Cerebellar cortex (tissue), 1 donor: Measurements from ENCODE around the gene FBXO39.
"Not testable (repeated sequence)": the region's sequence is repeated elsewhere in the genome, so short reads cannot be mapped to it uniquely, and the experiment has no call there.

ENCODE experiments used
- DNase-seq: peaks from one replicate; pipeline ENCODE4 v3.0.0-alpha.2; 2015; ENCODE audit warnings: low spot score

Gene FBXO39

DNA sequence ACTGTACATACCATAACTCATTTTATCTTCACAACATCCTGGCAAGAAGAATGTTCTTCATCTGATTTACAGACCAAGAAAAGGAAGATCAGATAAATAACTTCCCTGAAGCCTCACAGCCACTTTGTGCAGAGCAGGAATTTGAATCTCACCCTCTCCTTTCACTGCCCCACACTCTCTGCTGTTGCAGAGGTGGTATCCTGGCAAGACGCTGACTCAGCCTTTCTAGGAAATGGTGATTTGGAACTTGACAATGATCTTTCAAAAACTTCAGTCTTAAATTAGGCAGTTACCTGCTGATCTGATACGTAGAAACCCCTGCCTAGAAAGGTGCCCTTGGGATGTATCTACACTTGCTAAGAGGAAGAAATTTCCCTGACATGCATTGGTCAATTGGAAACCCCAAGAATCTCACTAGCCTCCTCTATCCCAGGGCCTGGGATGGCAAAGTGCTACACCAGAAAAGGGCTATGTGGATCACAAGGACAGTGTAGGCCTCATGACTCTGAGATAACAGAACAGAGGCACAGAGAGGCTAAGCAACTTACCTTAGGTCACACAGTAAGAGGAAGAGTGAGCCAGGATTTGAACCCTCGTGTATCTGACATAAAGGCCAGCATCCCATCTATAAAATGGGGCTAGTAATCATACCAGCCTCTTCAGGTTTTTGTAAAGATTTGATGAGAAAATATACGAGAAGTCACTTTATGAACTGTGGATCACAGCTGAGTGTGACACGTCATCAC lies 17.9 kb downstream of the FBXO39 start:
- no peak for DNase-seq

DNA sequence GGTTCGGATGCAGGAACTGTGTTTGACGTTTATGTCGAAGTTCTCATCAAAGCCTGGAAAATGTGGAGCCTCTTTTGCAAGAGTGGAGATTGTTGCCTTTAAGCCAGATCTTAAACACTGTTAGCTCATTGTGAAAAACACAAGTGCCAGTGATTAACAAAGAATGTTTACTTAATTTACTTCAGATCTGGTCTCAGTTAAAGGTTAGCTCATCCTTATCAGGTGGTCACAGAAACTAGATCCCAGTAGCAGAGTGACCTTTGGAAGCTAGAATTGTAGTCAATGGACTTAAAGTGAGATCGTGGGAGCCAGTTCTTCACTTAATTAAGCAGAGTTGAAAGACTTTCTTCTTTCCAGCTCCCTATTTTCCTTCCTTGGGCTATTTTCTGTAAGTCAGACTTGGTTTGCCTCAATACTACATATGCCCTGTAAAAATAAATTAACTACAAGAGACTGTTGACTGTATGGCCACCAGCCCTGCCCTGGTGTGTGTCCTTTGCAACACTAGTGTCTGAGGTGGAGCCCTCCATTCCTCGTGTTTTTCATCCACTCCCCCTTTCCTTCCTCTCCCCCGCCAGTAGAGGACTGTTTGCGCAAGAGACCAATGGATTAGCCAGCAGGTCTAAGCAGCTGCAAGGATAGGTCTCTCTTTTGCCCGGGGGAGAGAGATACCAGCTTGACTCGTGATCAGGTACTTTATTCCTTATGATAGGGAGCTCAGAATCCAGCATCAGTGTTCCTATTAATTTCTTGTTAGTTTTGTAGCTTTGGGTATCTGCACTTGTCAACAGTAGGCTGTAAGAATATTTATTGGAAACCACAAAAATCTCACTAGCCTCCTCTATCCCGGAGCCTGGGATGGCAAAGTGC lies 20.2 kb downstream of the FBXO39 start:
- DNase-seq = no peak

DNA sequence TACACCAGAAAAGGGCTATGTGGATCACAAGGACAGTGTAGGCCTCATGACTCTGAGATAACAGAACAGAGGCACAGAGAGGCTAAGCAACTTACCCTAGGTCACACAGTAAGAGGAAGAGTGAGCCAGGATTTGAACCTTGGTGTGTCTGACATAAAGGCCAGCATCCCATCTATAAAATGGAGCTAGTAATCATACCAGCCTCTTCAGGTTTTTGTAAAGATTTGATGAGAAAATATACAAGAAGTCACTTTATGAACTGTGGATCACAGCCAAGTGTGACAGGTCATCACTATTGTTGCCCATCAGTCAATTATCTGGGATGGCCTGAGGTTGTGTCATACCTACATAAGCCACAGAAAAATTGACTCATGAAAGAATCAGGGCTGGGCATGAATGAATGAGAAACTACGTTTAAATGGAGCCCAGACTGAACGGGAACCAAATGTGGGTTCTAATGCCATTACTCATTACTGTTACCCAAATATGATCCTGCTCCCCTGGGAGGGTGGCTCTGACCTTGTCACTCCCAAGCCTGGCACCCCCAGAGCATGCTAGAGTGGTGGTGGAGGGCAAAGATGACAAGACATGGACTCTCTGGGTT lies 21.0 kb downstream of the FBXO39 start:
- DNase-seq = no peak

DNA sequence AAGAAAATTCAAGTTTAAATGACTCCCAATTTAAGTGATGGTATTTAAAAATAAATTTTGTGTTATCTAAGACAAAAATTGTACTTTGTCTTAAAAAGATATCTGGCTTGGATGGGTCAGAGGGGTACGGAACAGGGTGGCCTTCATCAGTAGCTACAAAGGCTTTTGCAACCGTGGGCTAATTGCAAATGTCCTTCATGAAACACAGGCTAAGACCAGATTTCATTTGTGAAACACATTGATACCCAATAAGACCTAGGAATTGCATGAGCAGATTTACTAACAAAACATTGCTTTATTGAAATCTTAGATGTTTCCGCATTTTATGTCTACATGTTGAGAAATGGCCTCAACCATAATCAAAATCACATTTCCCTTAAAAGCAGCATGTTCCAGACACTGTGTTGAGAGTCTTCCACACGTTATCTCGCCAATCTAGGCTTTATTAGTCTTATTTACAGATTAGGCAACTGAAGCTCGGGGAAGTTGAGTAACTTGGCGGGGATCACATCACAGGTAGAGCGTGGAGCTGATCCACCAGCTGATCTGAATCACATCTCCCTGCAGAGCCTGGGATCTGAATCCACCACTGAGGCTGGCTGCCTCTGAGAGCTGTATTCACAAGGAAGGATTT lies 21.8 kb downstream of the FBXO39 start:
- DNase-seq = no peak

DNA sequence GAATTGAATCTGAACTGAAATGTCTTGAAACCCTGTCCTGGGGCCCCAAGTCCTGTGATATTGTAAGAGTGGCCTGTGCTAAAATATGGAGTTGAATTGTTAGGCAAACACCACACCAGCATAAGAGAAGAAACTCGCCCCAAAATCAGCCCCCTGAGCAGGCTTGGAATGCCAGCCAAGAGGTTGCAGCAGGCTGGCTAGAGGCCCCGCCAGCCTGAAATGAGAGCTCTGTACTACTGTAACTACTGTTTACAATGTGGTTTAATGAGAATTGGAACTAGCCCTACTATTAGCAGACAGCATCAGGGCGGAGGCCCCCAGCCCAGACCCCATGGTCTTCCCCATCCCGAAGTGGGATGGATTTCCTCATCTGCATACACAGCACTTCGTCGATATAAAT lies 23.7 kb downstream of the FBXO39 start:
- DNase-seq = no peak

DNA sequence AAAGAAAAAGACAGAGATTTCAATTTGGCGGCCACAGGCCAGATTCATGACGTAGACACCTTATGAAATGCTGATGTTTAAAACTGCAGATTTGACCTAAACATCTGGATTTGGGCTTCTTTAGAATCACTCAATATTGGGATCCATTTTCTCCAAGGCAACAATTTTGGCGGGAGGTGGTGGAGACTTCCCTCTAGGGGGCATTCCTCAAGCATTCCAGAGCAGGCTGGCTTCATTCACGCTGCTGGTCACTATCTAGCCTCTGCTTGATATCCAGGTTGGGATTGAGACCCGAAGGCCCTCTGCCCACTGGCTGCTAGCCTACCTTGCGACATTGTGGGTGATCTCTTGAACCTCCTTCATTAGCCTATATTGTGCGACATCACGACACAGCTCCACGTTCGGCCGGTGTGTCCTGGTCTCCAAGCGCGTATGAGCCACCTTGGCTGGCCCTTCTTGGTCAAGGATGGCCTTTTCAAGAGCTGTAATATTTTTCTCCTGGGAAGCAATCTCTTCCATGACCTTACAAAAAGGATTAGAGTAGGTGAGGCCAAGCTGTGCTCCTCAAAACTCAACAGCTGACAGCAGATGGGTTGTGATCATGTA lies 24.5 kb downstream of the FBXO39 start:
- no peak for DNase-seq

DNA sequence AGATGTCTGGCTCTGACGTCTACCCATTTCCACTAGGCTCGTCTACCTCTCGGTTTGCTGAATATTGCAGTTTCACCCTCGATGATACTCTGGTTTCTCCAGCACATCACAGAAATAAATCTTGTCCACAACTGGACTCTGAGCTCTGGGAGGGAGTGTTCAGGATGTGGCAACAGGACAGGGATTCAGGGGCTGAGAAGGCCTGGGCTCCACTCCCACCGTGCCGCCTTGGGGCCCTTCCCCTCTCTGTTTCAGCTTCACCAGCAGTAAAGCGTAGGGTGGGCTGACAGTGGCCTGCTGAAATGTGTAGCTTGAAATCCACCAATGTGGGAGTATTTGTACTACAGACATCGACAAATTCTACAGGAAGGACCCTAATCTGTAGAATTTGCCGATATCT lies 35.5 kb downstream of the FBXO39 start:
- DNase-seq = no peak

DNA sequence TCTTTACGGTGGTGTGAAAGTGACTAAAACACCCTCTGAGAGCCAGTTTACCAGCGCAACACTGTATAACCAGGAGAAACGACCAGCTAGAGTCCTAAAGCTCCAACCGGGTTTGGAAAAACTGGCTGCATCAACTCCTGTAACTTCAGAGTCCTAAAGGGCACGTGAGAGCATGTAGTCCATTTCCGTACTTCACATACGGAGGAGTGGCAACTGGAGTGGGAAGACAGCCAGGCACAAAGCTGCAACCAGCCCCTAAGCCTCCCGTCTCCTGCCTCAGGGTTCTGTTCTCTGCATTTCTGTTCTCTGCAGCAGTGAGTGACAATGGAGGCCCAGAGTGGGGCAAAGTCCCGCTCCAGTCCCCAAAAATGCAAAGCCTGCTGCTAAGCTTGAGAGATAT lies 36.3 kb downstream of the FBXO39 start:
- DNase-seq = no peak

DNA sequence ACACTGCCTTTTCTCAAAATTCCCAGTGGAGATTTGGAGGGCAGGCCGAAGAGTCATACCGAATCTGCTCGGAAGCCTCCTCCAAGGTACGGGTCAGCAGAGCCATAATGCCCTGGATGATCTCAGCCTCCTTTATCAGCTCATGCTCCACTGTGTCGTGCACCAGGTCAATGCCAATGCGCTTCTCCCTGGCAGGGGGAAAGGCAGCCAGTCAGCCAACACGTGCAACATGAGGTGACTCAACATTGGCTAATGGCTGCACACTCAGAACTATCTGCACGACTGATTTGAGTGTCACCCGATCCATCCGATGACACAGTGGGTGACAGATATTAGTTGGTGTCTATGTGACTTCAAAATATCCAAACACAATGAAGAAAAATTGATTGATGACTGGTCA lies 39.8 kb downstream of the FBXO39 start:
- DNase-seq = no peak

DNA sequence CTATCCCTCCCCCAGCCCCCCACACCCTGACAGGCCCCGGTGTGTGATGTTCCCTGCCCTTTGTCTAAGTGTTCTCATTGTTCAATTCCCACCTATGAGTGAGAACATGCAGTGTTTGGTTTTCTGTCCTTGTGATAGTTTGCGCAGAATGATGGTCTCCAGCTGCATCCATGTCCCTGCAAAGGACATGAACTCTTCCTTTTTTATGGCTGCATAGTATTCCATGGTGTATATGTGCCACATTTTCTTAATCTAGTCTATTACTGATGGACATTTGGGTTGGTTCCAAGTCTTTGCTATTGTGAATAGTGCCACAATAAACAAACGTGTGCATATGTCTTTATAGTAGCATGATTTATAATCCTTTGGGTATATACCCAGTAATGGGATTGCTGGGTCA lies 40.4 kb downstream of the FBXO39 start:
- DNase-seq = not testable (repeated sequence)

DNA sequence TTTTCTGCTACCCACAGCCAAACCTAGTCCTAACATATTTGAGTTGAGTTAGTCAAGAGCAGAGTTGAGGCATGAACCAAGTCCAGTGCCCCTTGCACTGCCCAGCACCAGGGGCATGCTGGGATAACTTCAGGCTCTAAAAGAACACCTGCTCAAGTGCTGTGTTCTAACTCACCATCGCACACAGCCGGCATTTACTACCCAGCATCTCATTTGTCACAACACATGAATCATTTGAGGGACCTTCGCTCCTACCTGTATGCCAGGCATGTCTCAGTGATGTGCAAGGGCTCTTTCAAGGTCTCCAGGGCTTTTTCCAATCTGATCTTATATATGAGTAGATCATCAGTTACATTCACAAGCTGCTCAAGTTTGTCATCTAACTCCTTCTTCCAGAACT lies 42.9 kb downstream of the FBXO39 start:
- DNase-seq = no peak

DNA sequence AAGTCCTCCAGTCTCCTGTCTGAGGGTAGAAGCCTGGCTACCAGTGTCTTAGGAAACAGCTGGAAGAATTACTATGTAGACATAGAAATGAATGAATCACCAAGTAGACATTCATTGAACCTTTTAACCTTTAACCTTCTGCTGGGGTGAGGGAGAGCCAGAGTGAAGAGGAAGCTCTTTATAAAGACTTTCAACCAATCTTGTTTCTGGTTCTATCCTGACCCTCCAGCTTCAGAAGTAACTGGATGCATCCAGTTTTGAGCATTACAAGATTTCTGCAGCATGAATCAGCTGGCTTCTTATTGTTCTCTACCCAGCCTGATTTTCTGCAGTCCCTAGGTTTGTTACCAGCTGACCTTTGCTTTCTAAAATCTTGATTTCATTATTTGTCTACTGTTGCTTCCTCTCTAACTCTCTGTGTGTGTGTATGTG lies 47.0 kb downstream of the FBXO39 start:
- DNase-seq = no peak

DNA sequence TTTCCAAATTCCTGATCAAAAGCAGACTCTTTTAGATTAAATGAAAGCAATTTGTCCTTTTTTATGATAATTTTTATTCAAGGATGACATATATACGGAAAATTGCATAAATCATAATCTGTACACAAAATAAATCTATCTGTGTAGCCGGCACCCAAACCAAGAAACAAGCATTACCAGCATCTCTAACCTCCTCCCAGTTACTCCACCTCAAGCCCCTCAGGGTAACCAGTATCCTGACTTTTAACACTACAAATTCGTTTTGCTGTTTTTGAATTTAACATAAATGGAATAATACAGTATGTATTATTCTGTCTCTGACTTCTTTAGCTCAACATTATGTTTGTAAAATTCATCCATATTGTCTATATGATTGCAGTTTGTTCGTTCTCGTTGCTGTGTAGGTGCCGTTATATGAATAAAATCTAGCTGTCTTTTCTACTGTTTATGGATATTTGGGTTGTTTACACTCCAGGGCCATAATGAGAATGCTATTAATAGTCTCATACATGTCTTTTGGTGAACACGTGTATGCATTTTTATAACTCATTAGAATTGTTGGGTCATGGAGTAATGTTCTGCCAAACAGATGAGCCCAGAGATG lies 54.5 kb downstream of the FBXO39 start:
- no peak for DNase-seq

DNA sequence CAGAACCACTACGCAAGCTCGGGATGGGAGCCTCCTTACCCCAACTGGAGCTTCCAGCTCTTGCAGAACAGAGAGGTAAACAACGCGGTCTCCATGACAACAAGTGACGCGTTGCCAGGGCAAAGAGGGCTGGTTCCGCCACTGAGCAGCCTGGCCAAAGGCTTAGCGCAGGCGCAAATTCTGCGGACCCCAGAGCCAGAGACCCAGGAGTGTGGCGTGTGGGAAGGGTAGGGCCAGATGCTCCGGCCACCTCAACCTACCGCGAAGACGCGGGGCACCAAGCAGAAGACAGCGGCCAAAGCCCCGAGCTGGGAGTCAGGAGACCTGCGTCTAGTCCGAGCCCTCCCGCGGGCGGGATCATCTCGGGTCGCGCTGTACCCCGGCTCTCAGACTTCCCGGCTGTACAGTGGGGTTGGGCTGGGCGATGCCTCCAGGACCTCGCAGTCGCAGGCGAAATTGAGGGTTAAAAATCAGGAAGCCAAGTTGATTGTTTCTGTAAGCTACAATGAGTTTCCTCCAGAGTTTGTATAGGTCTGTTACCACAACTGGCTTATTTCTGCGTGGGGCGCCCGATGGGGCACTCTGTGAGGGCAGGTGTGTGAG lies 55.7 kb downstream of the FBXO39 start, which contains the start of gene TEKT1:
TEKT1 (minus strand) TSS at position 69 of the 603 bp plus-strand sequence. CDS start 1,353 bp downstream, outside the sequence.
- peak; percentile 7 for DNase-seq
